HG02610 (cell line): Measurements from ENCODE around the gene ANKRD66.
"Not testable (repeated sequence)": the region's sequence is repeated elsewhere in the genome, so short reads cannot be mapped to it uniquely, and the experiment has no call there.

Experiments used
- ATAC-seq: cut with Tn5 transposase; IDR thresholded peaks from one replicate; pipeline ENCODE4 v1.9.1; 2021; ENCODE audit warnings: mild to moderate bottlenecking, moderate library complexity; ENCODE audit not compliant: unreplicated experiment

Gene ANKRD66

DNA sequence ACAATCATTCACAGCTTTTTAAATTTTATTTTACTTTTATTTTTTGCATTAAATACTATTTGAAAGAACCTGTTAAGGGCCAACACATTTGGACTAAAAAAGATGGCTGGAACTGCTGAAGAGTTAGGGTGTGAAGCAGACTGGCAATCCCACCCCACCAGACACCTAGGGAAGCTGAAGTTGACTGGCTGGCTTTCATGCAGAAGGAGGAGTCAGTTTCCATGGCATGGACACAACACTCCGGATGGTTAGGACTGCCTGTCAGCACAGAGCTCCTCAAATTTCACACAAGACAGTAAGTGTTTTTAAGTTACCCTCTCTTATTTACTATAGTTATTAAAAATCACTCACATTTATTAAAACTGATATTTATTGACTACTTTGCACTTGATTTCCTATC is at the start of gene ANKRD66:
Gene ANKRD66, plus strand, starts transcription at position 238 of the 400 bp plus-strand sequence. CDS start 5,016 bp downstream, outside the sequence.
- no peak for ATAC-seq

DNA sequence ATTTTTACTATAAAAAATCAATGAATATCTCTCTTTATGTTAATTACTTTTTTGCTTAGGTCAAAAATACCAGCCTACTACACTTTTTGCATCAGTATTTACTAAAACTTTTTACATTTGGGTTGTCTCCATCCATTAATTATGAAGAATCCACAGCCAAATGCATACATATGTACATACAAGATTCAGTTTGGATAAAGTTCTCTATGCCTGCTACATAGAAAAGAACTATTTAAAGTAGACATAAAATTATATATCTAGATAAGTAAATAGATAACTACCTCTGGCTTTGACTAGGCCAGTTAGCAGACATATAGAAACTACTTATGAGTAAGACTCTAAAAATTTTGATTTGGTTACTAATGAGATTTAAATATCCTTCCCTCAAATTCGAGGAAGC is 46.8 kb upstream of the ANKRD66 start:
- ATAC-seq = no peak

DNA sequence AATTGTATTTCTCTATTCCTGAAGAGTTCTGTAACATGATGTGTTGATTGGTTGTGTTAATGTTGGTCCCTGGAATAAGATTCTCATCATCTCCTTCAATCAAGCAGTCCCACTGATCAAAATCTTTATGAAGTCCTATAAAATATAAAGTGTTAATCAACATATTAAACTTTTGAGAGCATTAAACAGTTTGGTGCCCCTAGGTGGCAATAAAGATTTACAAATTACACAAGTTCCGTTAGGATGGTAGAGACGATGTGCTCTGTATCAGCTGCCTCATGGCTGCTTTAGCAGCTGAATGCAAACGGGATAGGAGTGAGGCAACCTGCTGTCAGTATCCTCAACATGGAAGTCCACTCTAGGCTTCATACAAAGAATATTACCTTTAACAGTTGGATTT is 42.2 kb upstream of the ANKRD66 start:
- ATAC-seq = no peak

DNA sequence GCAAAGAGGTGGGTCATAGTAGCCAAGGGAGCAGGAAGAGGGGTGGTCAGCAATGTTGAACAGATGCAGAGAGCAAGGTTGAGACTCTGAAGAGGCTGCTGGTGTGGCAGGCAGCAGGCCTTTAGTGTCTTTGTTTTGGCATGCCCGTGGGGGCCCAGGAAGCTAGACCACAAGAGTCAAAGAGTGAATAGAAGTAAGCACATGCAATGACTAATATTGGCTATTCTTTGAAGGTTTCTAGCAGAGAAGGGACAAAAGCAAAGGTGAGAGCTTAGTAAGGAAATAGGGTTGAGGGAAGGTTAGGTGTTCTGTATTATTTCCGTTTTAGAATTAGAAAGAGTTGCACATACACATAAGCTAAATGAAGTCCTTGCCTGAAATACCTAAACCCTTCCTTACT is 40.3 kb upstream of the ANKRD66 start:
- peak; percentile 72 for ATAC-seq

DNA sequence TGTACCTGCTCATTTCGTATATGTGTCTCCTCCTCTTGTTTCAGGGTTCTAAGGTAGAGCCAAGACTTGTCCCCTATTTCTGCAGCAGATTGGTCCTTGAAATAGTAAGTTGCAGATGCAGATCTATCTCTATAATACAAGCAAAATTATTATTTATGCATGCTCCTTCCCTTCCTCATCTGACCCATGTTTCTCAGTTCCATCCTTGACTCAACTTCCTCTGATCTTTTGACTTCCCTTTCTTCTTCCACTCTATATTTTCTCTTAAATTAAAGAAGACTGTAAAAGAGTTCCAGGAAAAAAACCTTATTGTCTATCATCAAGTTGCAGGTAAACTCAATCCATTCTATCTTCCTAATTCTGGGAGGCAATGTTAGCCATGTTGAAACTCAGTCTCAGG is 35.2 kb upstream of the ANKRD66 start:
- no peak for ATAC-seq

DNA sequence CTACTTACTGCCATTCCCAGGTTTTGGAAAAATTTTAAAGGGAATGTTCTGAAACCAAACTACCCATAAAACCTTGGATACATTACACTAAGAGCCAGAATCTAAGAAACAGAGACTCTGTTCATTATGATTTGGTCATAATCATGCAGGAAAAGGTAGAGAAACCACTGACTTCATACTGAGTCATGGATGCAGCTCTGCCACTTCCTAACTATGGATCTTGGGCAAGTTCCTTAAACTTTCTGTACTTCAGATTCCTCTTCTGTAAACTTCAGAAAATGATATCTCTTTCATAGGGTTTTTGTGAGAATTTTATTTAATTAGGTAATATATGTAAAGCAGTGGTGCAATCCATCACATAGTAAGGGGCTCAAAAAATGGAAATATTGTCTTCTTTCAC is 31.6 kb upstream of the ANKRD66 start:
- no peak for ATAC-seq

DNA sequence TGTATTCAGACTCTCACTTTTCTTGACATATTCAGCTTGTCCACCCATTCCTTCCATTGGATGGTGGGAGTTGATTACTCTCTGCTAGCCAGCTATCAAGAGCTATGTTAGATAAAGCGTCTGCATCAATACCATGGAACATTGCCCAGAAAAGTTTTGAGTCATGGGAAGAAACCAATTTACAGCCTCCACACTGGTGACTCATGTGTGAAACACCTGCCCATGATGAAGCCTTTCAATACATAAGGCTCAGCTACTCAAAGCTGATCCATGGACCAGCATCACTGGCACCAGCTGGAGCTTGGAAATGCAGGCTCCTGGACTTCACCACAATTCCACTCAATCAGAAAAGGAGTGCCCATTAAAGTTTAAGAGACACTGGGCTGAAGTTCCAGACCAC is 27.6 kb upstream of the ANKRD66 start:
- no peak for ATAC-seq

DNA sequence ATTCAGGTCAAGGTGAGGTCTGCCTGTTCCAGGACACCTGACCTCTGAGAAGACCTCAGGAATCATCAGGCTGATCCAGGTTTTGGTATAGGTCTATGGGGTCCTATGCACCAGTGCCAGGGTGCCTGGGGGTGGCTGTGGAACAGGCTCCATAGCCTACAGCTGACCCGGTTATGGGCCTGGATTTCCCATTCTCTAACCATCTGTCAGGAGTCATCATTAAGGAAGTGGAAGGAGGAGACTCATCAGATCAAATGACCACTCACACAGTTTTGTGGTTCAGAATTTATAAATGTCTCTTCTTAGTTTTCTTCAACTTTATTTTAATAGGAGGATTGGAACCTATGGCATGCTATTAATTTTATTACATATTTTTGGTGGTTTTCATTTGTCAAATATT is 26.3 kb upstream of the ANKRD66 start:
- ATAC-seq = no peak

DNA sequence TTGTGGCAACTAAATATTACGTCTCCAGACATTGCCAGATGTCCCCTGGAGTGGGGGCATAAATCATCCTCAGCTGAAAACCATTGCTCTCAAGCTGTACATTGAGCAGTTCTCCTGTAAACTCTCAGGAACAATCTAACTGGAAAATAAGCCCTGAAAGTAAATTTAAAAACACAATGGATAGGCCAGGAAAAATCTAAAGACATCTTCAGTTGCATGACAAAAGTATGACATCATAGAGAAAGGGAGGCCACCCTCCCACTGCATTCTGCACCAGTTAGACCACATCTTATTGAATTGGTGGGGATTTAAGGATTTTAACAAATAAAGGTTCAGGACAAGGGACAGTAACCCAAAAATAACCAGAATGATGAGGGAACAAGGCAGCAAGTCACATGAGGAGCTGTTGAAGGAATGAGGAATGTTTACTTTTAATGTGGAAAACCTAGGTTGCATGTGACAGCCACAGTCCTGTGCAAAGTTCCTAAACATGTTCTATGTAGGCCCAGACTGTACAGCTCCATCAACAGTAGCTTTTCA is 16.9 kb upstream of the ANKRD66 start:
- no peak for ATAC-seq

DNA sequence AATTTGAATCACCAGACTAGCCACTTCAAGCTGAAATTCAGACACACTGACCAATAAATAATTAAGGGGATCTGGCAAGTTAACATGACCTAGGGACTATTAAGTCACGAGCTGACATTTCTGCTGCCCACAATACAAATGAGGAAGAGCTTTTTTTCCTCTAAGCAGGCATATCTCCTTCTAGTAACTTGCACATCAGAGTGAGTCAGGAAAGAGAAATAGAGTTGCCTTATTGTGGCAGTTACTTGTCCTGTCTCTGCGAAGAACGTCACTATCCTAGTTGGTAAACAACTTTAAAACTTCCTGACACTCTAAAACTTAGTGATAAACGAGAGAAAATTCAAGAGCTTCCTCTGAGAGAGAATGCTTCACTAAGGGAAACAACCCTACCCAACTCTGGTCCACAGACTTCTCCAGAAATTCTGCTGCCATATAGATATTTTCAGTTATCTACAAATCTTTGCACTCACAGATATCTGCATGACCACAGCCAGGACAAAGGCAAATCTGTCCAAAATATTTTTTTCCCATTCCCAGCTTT is 15.7 kb upstream of the ANKRD66 start:
- no peak for ATAC-seq

DNA sequence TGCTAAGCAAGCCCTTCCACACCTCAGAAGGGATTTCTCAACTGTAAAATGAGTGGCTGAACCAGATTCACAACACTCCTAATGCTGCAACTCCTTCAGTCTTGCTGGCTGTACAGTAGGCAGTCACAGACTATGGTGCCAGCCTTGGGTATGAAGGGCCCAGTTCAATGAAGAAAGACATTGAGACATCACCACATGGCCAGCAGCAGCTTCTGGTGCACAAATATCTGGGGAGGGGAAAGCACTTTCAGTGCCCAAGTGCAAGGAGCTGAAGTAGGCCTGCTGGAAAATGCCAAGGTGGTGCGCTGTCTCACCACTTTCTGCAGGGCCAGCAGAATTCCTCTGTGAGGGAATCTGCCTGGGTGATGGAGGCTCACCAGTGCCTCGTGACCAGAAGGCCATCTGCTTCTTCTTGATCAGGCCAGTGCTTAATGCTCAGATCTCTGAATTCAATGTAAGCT is 13.4 kb upstream of the ANKRD66 start:
- ATAC-seq = no peak

DNA sequence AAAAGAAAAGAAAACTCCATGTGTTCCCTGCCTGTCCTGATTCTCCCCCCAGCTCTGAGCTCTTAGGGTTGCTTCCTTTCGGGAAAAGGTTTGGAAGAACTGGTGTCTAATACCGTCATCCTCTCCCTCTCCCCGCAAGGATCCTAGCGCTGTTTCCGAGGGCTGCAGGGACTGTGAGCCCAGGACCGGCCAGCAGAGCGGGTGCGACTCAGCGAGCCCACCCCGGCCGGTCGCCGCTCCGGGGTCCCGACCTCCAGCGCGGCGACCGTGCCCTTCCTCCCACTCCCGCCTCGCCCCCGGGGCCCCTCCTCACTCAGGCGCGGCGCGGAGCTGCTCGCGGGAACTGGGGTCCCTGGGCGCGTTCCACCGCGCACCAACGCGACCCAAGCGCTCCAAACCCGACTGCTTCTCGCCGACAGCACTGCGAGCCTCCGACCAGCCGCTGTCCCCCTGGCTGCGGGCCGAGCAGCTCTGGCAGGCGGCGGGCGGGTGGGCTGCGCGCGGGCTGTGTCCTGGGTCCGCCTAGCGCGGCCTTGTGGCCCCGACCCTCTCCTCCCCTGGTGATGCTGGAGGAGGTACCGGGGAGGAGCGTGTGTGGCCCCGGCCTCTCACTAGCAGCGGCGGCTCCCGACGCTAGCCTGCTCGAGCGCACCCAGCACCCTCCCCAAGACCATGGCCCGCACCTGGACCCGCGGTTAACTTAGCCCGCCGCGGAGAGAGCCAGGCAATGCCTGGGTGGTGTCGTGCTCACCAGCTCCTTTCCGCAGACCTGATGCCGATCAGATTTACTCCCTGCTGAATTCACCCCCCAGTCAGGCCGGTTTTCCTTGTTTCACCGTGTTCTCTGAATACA is 11.6 kb upstream of the ANKRD66 start, which contains the start of gene PLA2G7:
Gene PLA2G7, minus strand, starts transcription at position 509 of the 853 bp plus-strand sequence. CDS start 12,484 bp downstream, outside the sequence.
- ATAC-seq = no peak

DNA sequence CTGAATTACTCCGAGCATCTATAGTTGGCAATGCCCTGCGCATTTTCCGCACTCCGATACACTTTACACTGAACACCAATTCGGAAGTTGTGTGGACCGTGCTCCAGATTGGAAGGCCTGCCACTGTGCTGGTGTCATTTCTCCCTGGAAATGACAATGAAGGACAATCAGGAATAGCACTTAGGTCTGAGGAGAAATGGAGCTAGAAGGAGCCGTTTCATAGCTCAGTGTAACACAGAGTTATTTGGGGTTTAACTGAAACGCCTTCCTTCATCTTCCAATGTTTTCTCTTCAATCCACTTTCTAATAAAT is 11.1 kb upstream of the ANKRD66 start:
- no peak for ATAC-seq

DNA sequence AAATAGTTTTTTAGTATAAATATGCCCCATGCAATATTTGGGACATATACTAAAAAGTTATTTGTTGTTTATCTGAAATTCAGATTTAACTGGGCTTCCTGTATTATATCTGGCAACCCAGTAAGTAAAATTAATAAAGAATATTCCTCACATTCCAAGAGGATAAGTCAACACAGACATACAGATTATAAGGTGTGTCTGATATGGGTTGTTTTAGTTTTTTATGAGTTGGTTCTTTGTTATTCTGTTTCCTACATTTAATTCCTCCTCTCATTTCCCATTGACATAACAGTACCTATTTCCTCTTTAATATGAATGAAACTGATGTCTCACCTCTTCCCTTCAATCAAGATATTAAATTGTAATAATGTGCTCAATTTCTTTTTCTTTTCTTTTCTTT is 9.8 kb upstream of the ANKRD66 start:
- ATAC-seq = no peak

DNA sequence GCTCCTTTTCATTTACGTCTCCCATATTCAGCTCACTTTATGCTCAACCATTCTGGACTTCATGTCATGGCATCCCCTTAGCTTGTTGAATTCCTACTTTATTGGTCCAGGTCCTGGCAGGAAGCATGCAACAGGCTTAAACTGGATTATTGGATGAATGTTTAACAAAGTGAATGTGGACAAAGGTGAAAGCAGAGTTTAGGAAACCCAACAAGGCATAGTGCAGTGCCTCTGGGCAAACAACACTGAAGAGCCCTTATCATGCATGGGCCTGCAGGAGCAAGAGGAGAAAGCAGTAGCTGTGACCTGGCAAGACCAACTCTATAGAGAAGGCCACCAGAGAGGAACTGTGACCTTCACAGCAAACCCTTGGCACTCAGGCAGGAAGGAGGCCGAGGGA is 5.3 kb upstream of the ANKRD66 start:
- ATAC-seq = no peak

DNA sequence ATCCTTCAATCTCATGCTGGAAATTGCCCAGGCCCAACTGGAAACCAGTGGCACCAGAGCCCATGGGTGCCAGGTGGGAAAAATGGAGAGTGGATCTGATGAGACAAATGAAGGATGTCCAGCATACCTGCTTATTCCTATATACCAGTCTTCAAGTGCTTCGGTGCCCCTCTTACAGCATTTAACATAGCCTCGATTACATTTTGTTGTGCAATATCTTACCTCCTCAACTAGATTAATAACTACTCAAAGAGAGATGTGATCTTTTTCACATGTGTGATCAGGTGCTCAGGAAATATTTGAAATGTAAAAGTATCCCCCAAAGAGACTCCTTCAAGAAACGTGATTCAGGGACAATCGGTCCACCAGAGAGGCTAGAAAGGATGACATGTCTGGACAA is 4.8 kb upstream of the ANKRD66 start:
- no peak for ATAC-seq

DNA sequence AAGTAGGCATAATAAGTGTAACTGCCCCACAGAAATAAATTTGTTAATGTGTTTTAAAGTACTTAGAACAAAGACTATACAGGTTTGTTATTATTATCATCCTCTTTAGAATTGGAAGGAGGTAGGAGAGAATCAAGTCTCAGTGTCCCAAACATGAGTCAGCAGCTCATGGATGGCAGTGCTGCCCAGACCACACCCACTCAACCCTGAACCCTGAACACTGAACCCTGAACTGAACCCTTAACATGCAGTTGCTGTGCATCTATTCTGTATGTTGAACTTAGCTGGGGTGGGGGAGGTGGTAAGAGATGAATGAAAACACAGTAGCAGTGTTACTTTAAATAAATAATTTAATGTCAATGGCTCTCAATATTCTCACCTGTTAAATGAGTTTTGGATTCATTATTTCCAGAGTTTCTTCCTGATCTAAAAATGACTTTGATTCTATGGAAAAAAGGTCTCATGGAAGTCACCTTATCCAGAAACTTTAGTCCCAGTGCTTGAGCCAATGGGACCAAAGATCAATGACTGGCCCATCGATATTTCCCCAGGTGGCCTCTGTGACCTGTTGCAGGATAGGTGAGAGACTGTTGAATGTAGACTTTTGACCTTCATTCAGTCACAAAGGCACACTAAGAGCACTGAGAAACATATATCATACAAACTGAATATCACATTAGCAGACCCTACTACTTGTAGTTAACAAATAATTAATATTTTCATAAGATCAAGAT is 3.1 kb upstream of the ANKRD66 start:
- ATAC-seq = no peak

DNA sequence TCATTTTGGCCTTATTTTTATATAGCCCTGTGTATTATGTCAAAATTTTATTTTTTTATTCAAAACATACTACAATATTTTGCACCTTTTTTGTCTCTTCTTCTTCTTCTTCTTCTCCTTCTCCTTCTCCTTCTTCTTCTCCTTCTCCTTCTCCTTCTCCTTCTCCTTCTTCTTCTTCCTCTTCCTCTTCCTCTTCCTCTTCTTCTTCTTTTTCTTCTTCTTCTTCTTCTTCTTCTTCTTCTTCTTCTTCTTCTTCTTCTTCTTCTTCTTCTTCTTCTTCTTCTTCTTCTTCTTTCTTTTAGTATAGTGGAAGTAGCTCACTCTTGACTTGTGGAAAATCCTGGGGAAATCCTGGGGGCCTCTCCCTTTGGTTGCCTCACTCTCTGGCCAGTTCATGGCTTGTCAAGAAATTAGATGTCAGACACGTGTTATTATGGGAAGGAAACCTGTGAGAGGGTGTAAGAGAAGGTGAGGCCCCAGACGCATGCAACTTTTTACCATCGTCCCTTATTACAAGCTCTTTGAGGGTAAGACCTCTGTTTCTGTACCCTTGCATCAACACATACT is 2.5 kb upstream of the ANKRD66 start:
- not testable (repeated sequence) for ATAC-seq

DNA sequence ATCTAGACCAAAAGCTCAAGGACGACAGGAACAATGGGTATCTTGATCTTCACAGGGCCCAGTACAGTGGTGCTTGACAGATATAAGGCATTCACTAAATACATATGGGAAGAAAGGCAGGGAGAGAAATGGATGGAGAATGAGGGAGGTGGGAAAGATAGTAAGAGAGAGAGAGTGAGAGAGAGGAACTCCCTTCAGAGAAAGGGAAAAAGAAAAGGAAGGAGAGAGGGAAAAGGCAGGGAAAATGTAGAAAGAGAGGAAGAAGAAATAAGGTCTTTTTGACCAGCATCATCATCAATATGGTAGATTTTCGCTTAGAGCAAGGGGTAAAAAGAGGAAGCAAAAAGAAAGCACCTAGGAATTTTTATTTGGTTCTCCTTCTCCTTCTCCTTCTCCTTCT is 760 bp upstream of the ANKRD66 start:
- no peak for ATAC-seq

DNA sequence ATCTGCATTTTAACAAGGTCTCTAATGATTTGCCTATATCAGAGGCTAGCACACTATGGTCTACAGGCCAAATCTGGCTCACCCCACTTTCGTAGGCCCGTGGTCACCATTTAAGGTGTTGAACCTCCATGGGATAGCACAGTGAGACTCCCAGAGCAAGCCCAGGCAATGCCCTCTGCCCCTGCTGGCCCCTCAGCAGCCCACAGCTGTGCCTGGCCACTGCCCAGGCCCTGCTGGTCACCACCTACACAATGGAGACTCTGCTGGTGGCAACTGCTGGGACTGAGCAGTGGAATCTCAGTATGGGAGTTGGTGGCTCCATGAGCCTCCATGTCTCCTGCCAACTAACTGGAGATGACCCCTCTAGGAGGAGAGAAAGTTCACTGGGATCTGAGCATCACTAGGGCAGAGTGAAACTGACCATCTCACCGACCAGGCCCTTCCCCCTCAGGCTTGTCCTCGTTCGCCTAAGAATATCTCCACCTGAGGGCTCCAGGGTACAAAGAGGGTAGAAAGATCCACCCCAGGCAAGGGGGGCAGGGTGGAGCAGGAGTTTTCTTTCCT is 2.3 kb downstream of the ANKRD66 start:
- ATAC-seq = no peak

DNA sequence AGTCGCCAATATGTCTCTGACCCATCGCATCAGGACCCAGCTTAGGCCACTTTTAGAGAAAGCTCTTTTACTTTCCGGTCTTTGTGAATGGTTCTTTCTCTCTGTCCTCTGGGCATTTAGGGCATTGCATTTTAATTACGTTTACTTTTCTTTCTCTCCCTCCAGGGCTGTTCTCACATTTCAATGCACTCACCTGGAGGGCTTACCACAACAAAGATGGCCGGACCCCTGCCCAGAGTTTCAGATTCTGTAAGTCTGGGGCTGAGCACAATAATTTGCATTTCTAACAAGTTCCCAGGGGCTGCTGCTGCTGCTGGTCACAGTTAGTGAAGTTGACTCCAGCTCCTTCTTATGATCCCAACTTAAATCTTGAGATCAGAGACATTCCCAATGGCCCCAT is 3.0 kb downstream of the ANKRD66 start:
- no peak for ATAC-seq
